Smooth muscle cell (in vitro differentiated cells): ENCODE results near the gene CD81. TPM values are rescaled to one million over a fixed set of nuclear protein-coding genes. Genes with fewer than 3 reads are reported as not detected.

Source experiments
- DNase-seq: peaks from one replicate; lab custom pipeline; 2025; ENCODE audit not compliant: unreplicated experiment; lab: John Stamatoyannopoulos, UW
- H2AFZ ChIP-seq: fragments of 200-600 bp; sonication (generic); 2 replicates; pipeline ENCODE4 v1.6.0; 2016; ENCODE audit warnings: antibody characterized with exemption, low read depth, mild to moderate bottlenecking
- H3F3A ChIP-seq: fragments of 200-600 bp; sonication (generic); 2 replicates; pipeline ENCODE4 v1.6.0; 2017; ENCODE audit warnings: antibody characterized with exemption, low read depth
- H3K27ac ChIP-seq: fragments of 200-600 bp; sonication (generic); 2 replicates; pipeline ENCODE4 v1.5.1; 2016; ENCODE audit warnings: low read depth, mild to moderate bottlenecking
- H3K27me3 ChIP-seq: fragments of 200-600 bp; sonication (generic); 2 replicates; pipeline ENCODE4 v1.6.1; 2016; ENCODE audit warnings: low read depth, mild to moderate bottlenecking
- H3K36me3 ChIP-seq: fragments of 200-600 bp; sonication (generic); 2 replicates; pipeline ENCODE4 v1.5.1; 2016; ENCODE audit warnings: low read depth
- H3K4me1 ChIP-seq: fragments of 200-600 bp; sonication (generic); 2 replicates; pipeline ENCODE4 v1.5.1; 2016; ENCODE audit warnings: low read depth
- H3K4me2 ChIP-seq: fragments of 200-600 bp; sonication (generic); 2 replicates; pipeline ENCODE4 v1.6.0; 2016; ENCODE audit warnings: mild to moderate bottlenecking
- H3K4me3 ChIP-seq: fragments of 200-600 bp; sonication (generic); 2 replicates; pipeline ENCODE4 v1.5.1; 2016; ENCODE audit warnings: mild to moderate bottlenecking
- H3K79me2 ChIP-seq: fragments of 200-600 bp; sonication (generic); 2 replicates; pipeline ENCODE4 v1.6.0; 2016; ENCODE audit warnings: low read depth, mild to moderate bottlenecking
- H3K9ac ChIP-seq: fragments of 200-600 bp; sonication (generic); 2 replicates; pipeline ENCODE4 v1.6.0; 2016; ENCODE audit warnings: low read depth
- H3K9me3 ChIP-seq: fragments of 200-600 bp; sonication (generic); replicated peaks from 2 replicates; pipeline ENCODE4 v1.5.1; 2016; ENCODE audit warnings: low read depth
- H4K20me1 ChIP-seq: fragments of 200-600 bp; sonication (generic); 2 replicates; pipeline ENCODE4 v1.6.0; 2016; ENCODE audit warnings: low read depth
- CTCF ChIP-seq: fragments of 200-600 bp; sonication (generic); IDR thresholded peaks from 2 replicates; pipeline ENCODE4 v1.5.1; 2017; ENCODE audit warnings: borderline replicate concordance, mild to moderate bottlenecking, antibody characterized with exemption; ENCODE audit not compliant: insufficient read depth, poor library complexity, severe bottlenecking
- WGBS: methylation state at CpG from one replicate; pipeline ENCODE4 v1.1.7; 2016; ENCODE audit warnings: low lambda C conversion rate; 5-methylcytosine and 5-hydroxymethylcytosine counted together
- polyA plus RNA-seq: library from polyadenylated mRNA; unstranded; fragments of >200 nt; fragmentation: Nextera tagmentation; extraction: Ambion mirVana; gene quantifications from 2 replicates; pipeline ENCODE4 v1.2.1, GENCODE V29; 2016
- total RNA-seq: library from RNA; depleted of rRNA; stranded (reverse); fragments of >200 nt; gene quantifications from 2 replicates; pipeline ENCODE4 v1.2.3, GENCODE V29; 2014

Gene CD81
- total and polyA plus RNA-seq, 2 experiments from 2014 or later = 191 to 519 TPM

GRCh38 chr11:2409611-2410468, 32.7 kb downstream of the CD81 start:
- WGBS = 71% methylated on average over 42 of the region's 42 CpGs
- H3K9me3 ChIP-seq = no peaks in the 10 kb centered on the region
- no peak for TF ChIP-seq CTCF
- no peak overlapping the region for H3K27ac ChIP-seq
- H3F3A ChIP-seq = no peaks in the 10 kb centered on the region
- H3K27me3 ChIP-seq = no peaks in the 10 kb centered on the region
- no peaks in the 10 kb centered on the region for H4K20me1 ChIP-seq
- H3K79me2 ChIP-seq = no peaks in the 10 kb centered on the region
- no peak for DNase-seq
- no peaks in the 10 kb centered on the region for H3K36me3 ChIP-seq
- no peak overlapping the region for H2AFZ ChIP-seq
- no peaks in the 10 kb centered on the region for H3K4me1 ChIP-seq
- no peak overlapping the region for H3K4me2 ChIP-seq
- no peak overlapping the region for H3K4me3 ChIP-seq
- H3K9ac ChIP-seq = no peak overlapping the region

GRCh38 chr11:2410616-2411015, 33.5 kb downstream of the CD81 start:
- no peaks in the 10 kb centered on the region for H3K79me2 ChIP-seq
- H3F3A ChIP-seq = no peaks in the 10 kb centered on the region
- no peak overlapping the region for H3K4me3 ChIP-seq
- no peaks in the 10 kb centered on the region for H3K36me3 ChIP-seq
- H3K9me3 ChIP-seq = no peaks in the 10 kb centered on the region
- no peak overlapping the region for H2AFZ ChIP-seq
- no peaks in the 10 kb centered on the region for H4K20me1 ChIP-seq
- no peak overlapping the region for H3K9ac ChIP-seq
- H3K4me1 ChIP-seq = no peaks in the 10 kb centered on the region
- WGBS = 94% methylated on average over 9 of the region's 9 CpGs
- H3K4me2 ChIP-seq = no peak overlapping the region
- TF ChIP-seq CTCF = no peak
- DNase-seq = no peak
- no peaks in the 10 kb centered on the region for H3K27me3 ChIP-seq
- no peak overlapping the region for H3K27ac ChIP-seq

GRCh38 chr11:2411446-2412305, 34.6 kb downstream of the CD81 start:
- 96% methylated on average over 30 of the region's 30 CpGs for WGBS
- no peak for TF ChIP-seq CTCF
- no peak overlapping the region for H3K4me2 ChIP-seq
- no peaks in the 10 kb centered on the region for H3K36me3 ChIP-seq
- H3K9me3 ChIP-seq = no peaks in the 10 kb centered on the region
- no peak overlapping the region for H3K4me3 ChIP-seq
- H3K27me3 ChIP-seq = no peaks in the 10 kb centered on the region
- no peaks in the 10 kb centered on the region for H3K79me2 ChIP-seq
- H3F3A ChIP-seq = no peaks in the 10 kb centered on the region
- H4K20me1 ChIP-seq = no peaks in the 10 kb centered on the region
- no peak overlapping the region for H2AFZ ChIP-seq
- no peak for DNase-seq
- no peak overlapping the region for H3K9ac ChIP-seq
- no peak overlapping the region for H3K27ac ChIP-seq
- no peaks in the 10 kb centered on the region for H3K4me1 ChIP-seq
